ENCODE results near the gene PPFIA4.

Gene PPFIA4

DNA sequence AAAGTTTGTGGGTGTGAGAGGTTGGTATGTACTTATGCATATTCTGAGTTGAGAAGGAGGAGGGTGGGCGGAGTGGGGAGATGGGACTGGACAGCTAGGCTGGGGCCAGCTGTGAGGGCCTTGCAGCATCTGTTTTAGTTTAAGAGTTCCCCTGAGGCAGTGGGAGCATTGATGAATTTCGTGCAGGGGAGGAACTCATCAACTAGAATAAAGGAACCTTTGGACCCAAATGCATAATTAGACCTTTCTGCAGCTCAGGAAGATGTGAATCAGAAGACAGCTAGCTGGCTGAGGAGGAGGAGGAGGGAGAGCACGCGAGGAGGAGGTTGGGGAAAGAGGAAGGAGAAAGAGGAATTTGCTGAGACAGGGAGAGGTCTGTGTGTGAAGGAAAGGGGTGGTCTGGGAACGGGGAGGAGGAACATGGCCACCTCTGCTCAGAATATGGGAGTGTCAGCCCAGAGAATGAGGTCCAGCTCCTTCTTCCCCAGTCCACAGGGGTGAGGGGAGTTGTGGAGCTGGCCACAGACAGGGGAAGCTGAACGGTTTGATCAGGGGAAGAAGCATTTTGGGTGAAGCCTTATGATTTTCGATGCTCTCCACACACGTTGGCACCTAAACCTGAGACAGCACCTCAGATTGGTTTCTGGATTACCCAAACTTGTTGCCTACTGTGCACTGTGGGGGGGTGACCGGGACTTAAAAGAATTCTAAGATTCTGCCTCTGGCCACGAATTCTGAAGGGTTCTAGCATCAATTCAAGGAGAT, 31.8 kb downstream of the PPFIA4 start:
- DNase-seq (ENCODE audit: low spot score), result no peak

DNA sequence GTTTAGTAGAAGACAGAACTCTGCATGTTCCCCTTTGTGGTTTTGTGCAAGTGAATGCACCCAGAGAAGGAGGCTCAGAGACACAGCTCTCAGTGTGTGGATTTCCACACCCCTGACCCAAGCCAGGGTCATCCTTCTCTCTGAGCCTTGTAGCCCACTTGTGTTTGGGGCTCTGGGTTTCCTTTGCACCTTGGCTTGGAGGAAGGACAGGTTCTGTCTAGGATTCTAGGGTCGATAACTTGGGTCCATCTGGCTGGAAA, 32.3 kb downstream of the PPFIA4 start:
- DNase-seq (ENCODE audit: low spot score), result no peak

DNA sequence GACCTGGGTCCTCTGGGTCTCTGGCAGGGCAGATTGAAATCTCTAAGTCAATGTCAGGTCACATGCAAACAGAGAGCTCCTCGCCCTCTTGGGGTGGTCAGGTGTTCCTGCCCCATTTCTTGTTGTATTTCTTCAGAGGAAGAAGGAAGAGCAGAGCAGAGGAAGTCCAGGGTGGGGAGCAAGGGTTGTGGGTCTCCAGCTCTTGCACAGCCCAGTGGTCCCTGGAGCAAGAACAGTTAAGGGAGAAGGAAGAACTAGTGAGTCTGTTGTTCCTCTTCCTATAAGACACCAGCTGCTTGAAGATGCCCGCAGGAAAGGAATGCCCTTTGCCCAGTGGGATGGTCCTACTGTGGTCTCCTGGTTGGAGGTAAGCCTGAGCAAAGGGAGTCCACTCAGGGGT, 33.2 kb downstream of the PPFIA4 start:
- no peak for DNase-seq (ENCODE audit: low spot score)

DNA sequence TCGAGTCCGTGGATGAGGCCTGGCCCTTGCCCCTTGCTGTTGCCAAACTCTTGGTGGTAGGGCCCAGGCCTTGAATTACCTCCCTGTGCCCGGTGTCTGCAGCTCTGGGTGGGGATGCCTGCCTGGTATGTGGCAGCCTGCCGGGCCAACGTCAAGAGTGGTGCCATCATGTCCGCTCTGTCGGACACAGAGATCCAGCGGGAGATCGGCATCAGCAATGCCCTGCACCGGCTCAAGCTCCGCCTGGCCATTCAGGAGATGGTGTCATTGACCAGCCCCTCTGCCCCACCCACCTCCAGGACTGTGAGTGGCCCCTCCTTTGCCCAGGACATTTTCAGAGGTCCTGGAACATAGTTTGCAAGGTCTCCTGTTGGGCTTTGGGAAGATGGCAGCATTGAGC, 33.8 kb downstream of the PPFIA4 start:
- DNase-seq (ENCODE audit: low spot score), result no peak

DNA sequence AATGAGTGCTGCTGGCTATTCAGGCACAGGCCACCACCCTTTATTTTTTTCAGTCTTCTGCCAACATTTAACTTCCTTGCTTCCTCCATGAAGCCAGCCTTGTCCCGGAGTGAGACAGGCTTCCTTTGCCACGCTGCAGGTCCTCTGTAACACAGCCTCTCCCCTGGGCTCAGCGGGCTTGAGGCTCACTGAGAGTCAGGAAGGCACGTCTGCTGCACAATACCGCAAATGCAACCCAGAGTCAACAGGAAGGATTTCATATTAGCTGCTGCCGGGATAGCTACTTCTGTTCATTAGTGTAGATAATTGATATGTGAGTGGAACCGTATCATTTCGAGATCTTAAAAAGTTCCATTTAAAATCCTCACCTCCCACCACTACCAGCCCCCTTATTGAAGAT, 37.0 kb downstream of the PPFIA4 start:
- no peak for DNase-seq (ENCODE audit: low spot score)

DNA sequence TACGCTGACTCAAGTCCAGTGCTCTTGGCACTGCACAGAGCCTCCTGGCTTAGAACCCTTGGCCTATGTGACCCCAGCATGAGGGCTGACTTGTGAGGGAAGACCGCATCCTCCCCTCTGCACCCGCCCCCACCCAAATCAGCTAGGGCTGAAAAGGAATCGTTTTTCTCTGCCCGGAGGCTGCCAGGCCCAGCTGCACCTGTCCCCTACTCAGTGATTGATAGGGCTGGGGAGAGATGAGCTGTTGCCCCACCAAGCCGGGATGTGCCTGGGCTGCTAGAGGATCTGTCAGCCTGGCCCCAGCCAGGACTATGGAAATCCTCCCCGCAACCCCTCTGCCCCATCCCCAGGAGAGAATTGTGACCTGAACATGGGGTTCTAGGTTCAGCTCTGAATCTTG, 38.9 kb downstream of the PPFIA4 start:
- no peak for DNase-seq (ENCODE audit: low spot score)

DNA sequence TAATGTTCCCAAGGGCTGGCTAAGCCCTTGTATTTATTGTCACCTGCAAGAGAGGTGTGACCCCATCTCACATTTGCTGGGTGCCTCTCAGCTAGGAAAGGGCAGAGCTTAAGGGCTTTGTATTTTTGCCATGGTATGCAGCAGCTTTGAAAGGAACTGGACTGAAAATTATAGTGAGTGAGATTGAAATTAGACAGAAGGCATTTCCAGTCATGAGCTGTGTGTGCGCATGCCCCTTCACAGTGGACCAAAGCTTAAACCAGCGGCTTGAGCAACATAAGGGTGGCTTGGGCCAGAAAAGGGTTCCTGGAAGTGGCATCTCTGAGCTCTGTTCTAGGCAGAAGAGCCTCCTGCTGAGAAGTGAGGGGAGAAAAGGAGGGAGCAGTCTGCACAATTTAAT, 39.7 kb downstream of the PPFIA4 start:
- no peak for DNase-seq (ENCODE audit: low spot score)

DNA sequence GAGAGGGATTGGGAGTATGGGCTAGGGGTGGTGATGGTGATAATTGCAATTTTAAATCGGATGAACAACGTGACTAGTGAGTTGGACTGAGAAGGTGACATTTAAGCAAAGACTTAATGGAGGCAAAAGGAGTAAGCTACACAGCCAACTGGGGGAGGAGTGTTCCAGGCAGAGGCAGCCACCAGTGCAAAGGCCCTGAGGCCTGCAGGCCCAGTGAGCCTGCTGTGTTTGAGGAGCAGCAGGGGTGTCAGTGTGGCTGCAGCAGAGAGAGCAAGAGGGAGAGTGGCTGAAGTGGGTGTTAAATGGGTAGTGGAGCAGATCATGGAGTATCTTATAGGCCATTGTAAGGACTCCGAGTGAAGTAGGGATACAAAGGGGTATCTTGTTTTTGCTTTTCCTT, 40.7 kb downstream of the PPFIA4 start:
- DNase-seq (ENCODE audit: low spot score), result no peak

DNA sequence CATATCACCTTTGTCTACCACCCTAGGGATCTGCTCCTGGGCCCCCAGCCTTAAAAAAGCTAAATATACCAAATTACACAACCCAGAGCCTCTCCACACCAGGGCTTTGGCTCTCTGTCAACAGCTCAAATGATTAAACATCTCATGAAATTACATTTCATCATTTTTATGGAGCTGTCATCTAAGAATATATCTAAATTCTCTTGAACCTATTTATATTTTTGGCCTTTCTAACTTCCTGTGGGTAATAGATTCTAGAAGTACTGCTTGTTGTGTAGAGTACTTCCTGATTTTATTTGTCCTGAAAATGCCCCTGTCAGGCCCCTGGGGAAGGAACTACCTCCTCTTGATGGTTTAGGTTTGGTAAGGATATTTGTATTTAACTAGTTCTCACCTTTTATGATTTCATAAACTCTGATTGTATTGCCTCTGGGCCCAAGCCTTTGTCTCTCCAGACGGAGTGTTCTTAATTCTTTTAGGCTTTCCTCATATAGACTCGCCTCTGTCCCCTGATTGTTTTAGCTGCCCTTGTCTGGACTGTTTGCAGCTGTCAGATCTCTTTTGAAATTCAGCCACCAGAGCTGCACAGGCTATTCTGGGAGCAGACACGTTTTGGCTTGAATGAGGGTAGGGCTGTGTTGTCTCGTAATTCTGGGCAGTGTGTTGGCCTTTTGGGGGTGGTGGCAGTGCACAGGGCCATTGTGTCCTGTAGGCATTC, 42.9 kb downstream of the PPFIA4 start:
- DNase-seq (ENCODE audit: low spot score), result no peak

DNA sequence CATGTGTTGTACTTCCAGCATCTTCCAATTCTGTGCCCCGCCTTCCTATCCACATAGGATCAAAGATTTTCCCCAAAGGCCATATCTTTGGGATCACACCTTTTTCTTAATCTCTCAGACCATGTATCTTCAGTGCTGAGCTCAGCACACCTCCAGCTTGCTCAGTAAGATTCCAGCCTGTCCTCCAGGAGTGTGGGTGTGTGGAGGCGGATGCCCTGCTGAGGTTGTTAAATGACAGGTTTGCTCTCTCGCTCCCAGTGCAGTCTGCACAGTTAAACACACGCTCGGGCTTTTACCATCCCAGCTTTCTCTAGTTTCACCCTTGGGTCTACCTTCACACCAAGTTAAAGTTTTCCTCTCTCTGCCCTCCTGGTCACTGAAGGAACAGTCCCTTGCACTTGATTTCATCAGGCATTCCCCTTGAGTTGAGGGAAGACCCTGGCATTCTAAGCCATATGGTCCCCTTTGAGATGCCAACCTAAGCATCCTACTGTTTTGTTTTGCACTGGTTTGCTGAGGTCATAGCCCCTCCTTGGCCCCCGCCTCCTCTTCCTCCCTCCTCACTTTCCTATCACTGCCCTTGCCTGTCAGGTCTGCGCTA, 45.8 kb downstream of the PPFIA4 start:
- DNase-seq (ENCODE audit: low spot score), result no peak

DNA sequence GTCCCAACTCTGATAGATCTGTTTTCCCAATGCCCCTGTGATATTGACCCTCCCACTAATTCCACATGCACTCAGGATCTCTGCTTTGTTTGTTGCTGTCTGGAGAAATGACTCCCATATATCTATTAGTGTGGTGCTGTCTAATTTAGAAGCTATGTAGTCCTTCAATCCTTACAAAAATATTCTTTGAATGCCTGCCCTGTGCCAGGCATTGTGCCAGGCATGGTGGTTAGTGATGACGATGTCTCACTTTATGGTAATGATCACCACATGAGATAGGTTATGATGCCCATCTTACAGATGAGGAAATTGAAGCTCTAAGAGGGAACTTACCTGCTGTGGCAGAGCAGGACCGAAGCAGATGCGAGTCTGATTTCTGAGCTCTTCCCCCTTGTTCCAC, 46.6 kb downstream of the PPFIA4 start:
- DNase-seq (ENCODE audit: low spot score), result no peak

DNA sequence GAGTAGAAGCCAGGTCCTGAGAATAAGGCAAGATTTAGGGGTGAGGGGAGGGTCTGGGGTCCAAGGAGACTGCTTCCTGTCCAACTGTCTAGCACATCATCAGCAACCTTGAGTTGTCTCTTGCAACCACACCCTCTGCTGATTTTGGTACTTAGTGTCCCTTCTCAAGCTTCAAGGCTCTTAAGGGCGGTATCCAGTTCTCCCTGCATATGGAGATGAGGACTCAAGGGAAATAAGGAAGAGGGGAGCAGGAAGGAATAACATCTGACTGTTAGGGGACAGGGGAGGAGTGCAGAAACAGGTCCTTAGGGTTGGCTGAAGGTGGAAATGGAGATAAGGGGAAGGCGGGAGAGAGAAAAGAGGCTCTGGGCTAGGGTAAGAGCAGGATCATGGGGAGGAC, 47.2 kb downstream of the PPFIA4 start:
- DNase-seq (ENCODE audit: low spot score), result no peak

DNA sequence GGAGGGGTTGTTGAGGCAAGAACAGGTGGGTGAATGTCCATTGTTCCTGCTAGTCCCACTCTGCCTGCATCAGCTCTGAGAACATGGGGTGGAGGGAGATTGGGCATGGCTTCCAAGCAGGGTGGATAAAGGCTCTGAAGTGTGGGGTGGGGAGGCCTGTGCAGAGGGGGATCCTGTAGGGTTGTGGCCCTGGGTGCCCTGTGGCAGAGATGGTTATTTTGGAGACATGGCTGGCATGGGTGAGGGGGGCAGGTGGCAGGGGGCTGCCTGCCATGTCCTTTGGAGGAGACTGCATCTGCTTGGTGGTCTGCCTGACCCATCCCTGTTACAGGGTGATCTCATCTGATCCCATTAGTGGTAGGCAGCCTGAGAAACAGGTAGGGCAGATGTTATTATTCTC, 48.3 kb downstream of the PPFIA4 start:
- DNase-seq (ENCODE audit: low spot score), result no peak

DNA sequence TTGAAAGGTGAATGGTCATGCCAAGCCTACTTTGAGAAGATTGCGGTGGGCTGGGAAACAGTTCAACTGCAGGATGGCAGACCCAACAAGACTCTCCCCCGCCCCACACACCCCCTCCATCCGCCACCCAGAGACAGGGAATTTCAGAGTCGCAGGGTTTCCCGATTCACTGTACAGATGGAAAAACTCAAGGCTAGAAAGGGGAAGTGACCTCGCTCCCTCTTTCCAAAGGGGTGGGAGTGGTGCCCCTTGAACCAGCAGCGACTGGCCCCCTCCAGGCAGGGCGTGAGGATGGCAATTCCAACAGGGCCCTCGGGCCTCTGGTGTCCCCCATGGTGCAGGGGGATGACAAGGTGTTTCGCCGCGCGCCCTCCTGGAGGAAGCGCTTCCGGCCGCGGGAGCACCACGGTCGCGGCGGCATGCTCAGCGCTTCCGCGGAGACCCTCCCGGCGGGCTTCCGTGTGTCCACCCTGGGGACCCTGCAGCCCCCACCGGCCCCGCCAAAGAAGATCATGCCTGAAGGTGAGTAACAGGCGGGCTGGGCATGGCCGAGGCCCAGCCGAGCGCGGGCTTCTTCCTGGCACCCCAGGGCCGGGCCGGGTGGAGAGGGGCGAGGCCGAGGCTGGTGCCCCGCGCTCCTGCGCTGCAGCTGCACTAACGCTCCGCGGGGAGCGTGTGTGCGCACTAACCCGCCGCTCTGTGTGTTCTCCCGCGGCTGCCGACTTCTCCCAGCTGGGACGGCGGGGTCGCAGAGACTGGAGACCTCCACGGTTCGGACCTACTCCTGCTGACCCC, 49.1 kb downstream of the PPFIA4 start:
- no peak for DNase-seq (ENCODE audit: low spot score)

DNA sequence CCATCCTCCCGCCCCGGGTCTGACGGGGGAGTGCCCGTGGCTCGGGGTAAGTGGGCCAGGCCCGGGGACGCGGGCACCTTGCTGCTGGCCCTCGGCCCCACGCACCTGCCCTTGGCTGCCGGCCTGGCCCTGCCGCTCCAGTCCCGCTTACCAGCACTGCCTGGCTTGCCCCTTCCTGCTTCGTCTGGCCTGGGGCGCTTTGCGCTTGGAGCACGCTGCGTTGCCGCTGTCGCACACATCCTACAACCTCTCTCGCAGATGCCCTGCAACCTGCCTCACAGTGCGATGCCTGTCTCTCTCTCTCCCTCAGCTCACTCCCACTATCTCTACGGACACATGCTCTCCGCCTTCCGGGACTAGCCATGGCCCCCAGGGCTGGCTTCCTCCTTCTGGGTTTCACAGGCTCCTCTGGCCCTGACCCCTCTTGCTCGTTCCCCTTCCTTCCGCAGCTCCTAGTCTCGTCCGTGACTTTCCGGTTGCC, 49.8 kb downstream of the PPFIA4 start:
- no peak for DNase-seq (ENCODE audit: low spot score)

DNA sequence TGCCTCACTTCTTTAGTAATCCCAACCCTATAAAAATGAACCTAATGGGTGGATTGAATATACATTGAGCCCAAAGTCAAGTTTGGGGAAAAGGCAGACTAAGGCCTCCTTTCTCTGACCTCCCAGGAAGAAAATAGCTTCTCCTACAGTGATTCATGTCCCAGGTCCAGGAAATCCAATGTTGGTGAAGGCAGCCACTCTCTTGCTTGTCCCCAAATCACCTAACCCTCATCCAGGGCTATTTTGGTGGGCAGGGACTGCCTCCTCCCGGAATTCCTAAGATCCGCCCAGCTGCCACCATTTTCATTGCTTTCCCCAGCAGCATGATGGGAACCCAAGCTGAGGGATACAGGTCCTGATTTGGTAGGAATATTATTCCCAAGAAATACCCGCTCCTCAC, 51.1 kb downstream of the PPFIA4 start:
- no peak for DNase-seq (ENCODE audit: low spot score)

DNA sequence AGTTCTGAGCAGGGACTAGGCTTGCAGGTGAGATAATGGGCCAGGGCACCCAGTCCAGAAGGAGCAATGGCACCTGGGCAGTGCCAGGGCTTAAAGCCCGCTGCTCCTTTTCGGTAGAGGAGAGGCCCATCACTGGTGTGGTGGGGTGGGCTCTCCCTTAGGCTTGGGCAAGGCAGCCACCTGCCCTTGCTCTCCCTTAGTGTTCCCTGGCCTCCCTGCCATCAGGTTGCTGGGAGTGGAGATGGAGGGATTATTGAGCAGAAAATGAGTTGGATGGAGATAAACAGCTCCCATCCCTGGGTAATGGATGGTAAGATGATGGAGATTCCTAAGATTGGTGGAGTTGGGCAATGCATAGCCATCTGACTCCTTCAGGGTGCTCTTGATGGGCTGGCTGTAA, 51.7 kb downstream of the PPFIA4 start:
- no peak for DNase-seq (ENCODE audit: low spot score)

DNA sequence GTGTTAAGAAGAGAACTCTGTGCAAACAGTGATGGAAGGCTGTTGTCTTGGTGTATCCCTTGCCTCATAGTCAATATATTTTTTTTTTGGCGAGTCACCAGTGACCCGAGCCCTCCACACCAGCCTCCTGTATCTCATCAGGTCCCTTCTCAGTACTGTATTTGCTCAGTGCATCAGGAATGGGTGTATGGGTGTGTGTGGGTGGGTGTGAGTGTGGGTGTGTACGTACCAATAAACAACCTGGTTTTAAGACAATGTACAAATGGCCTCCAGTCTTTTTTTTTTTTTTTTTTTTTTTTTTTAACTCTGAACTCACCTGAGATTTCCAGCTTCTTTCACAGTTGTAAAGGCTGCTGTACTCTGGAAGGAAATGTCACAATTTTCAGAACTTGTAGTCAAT, 52.2 kb downstream of the PPFIA4 start:
- DNase-seq (ENCODE audit: low spot score), result no peak

DNA sequence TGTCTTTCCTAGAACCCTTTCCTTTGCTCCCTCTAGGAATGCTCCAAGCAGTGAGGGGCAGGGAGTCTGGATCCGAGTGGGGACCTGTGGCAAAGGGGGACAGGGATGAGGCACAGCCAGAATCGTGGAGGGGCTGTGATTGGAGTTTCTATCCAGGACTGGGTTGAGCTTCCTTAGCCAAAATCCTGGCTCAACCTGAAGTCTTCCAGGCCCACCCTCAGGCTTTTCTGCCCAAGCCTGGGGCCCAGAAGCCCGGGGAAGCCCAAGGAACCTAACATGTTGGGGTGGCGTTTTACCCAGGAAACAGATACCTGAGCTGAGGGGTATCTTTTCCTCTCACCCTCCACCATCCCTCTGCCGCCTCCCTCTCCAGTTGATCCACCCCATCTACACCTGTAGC, 54.2 kb downstream of the PPFIA4 start:
- no peak for DNase-seq (ENCODE audit: low spot score)

DNA sequence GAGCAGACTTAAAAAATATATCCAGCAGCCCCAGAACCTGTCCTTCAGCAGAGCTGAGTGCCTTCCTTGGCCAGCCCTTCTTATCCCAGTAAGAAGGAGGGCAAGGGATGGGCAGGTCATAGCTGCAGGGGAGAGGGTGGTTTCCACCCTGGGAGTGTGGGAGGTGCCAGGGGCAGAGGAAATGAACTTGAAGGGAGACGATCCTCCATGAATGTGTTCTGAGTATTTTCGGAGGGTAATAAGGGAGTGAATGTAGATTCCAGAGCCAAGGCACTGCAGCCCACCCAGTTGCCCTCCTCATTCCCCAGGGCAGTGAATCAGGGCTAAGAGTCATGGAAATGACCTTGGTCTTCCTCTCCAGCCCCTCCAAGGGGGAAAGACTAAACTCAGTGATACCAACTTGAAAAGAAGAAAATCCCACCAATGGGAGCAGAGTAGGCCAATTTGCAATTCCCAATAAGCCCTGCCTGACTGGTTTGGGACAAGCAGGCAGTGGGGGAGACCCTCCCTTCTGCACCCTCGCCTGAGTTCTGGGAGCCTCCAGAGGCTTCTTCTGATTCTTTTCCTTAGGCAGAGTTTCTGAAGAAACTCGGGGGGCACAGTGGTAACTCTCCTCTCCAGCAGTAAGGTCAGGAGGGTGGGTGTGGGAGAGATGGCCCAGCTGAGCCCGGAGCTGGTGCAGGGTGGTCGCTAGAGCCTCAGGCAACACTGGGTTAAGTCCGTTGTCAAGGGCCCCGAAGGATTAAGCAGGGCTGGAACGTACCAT, 55.4 kb downstream of the PPFIA4 start:
- no peak for DNase-seq (ENCODE audit: low spot score)

DNA sequence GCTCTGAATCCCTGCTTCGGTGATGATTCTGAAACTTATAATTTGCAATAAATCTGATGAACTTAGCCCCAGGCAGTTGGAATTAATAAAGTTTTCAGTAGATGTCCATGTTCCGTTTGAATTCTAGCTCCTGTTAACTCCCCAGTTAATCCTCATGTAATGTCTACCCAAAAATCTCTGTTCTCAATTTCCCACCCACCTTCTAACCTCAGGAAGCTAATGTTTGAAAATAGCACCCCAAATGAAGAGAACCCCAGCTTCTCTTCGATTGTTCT, 55.9 kb downstream of the PPFIA4 start:
- DNase-seq (ENCODE audit: low spot score), result no peak
